Measurements from ENCODE around the gene KBTBD12.

DNA sequence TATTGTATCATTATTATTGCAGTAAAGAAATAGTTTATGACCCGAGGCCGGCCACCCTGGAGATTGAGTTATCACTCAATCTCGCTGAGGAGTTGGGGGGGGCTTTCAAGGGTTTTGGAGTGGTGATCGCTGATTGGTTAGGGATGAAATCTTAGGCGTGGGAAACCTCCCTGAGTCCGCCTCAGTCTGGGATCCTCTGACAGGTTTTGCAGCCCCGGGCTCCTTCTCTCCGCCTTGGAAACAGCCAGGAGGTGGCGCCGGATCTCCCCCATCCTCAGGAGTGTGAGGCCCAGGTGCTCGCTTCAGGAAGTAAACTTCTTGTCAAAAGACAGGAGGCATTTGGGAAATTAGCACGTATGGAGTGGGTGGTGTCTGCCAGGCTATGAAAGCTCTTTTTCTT is 96.1 kb downstream of the KBTBD12 start:
- TF ChIP-seq, protein P1, sequence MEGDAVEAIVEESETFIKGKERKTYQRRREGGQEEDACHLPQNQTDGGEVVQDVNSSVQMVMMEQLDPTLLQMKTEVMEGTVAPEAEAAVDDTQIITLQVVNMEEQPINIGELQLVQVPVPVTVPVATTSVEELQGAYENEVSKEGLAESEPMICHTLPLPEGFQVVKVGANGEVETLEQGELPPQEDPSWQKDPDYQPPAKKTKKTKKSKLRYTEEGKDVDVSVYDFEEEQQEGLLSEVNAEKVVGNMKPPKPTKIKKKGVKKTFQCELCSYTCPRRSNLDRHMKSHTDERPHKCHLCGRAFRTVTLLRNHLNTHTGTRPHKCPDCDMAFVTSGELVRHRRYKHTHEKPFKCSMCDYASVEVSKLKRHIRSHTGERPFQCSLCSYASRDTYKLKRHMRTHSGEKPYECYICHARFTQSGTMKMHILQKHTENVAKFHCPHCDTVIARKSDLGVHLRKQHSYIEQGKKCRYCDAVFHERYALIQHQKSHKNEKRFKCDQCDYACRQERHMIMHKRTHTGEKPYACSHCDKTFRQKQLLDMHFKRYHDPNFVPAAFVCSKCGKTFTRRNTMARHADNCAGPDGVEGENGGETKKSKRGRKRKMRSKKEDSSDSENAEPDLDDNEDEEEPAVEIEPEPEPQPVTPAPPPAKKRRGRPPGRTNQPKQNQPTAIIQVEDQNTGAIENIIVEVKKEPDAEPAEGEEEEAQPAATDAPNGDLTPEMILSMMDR (conservative IDR thresholded peaks at IDR 0.05 in 1 of 2, IDR thresholded peaks at IDR 0.05 in 1 of 2; ENCODE audit: low read depth in 1 of 2, low read length in 2 of 2): peak; percentile 19 to 51
- no peak for TF ChIP-seq EZH2 (IDR thresholded peaks at IDR 0.05; ENCODE audit: low read length, missing control alignments)

All from fibroblast of lung (primary cell).